Measurements from ENCODE around the gene PLEK2.

Gene PLEK2

DNA sequence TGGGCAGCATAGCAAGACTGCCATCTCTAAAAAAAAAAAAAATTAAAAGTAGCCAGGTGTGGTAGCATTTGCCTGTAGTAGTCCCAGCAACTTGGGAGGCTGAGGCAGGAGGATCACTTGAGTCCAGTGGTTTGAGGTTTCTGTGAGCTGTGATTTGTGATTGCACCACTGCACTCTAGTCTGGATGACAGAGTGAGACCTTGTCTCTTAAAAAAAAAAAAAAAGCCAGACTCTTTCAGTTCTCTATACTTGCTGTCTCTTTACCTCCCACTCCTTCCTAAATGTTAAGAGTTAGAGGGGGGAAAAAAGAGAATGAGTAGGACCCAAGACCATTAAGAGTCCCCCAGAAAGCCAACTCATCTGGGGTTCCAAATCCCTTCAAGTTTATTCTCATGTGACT, 34.0 kb downstream of the PLEK2 start:
- Mint-ChIP-seq H3K27me3 (no peaks in the 10 kb centered on the region), H3K27ac (no peak overlapping the region), H3K9me3 (no peaks in the 10 kb centered on the region), H3K36me3 (ENCODE audit: low read depth) (peaks cover 97% of the 10 kb centered on the region), H3K4me3 (no peak overlapping the region), H3K4me1 (ENCODE audit: low read depth) (peaks cover 15% of the 10 kb centered on the region)
- intact Hi-C loops (cut with micrococcal nuclease): no loop called here

DNA sequence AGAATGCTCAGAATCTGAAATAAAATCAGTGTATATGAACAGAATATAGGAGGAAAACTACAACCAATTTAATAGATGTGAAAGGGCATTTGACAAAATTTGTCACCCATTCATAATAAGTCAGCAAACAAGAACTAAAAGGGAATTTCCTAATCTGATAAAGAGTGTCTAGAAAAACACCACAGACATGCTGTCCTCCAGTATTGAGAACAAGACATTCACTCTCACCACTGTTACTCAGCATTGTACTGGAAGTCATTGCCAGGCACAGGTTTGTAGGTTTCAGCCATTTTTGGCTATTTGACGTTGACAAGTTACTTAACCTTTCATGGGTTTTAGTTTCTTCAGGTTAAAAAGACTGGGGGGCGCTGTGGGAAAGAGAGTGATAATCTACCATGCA, 38.6 kb downstream of the PLEK2 start:
- peaks cover 21% of the 10 kb centered on the region for H3K4me1 Mint-ChIP-seq (ENCODE audit: low read depth)

DNA sequence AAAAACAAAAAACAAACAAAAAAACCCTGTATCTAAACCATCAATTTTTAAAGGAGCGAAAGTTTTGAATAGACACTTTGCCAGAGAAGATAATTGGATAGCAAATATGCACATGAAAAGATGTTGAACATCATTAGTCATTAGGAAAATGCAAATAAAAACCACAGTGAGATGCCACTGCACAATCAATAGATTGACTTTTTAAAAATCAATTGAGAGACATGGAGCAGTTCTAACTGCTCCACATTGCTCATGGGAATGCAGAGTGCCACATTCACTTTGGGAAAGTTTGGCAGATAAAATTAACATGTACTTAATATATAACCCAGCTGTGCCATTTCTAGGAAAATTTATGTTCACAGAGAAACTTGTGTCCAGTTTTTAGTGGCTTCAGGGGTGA, 39.1 kb downstream of the PLEK2 start:
- Mint-ChIP-seq H3K27me3 (no peaks in the 10 kb centered on the region), H3K36me3 (ENCODE audit: low read depth) (peaks cover 94% of the 10 kb centered on the region), H3K27ac (peak overlapping the region; percentile 21), H3K9me3 (no peaks in the 10 kb centered on the region), H3K4me1 (ENCODE audit: low read depth) (peaks cover 19% of the 10 kb centered on the region), H3K4me3 (no peak overlapping the region)
- intact Hi-C loops (cut with micrococcal nuclease): no loop called here

More for the DNA sequence above, 38.6 kb downstream of the PLEK2 start:
- Mint-ChIP-seq H3K27ac (peak overlapping the region; percentile 21), H3K4me3 (no peak overlapping the region), H3K27me3 (no peaks in the 10 kb centered on the region), H3K9me3 (no peaks in the 10 kb centered on the region), H3K36me3 (ENCODE audit: low read depth) (peaks cover 94% of the 10 kb centered on the region)
- intact Hi-C loops (cut with micrococcal nuclease): no loop called here

DNA sequence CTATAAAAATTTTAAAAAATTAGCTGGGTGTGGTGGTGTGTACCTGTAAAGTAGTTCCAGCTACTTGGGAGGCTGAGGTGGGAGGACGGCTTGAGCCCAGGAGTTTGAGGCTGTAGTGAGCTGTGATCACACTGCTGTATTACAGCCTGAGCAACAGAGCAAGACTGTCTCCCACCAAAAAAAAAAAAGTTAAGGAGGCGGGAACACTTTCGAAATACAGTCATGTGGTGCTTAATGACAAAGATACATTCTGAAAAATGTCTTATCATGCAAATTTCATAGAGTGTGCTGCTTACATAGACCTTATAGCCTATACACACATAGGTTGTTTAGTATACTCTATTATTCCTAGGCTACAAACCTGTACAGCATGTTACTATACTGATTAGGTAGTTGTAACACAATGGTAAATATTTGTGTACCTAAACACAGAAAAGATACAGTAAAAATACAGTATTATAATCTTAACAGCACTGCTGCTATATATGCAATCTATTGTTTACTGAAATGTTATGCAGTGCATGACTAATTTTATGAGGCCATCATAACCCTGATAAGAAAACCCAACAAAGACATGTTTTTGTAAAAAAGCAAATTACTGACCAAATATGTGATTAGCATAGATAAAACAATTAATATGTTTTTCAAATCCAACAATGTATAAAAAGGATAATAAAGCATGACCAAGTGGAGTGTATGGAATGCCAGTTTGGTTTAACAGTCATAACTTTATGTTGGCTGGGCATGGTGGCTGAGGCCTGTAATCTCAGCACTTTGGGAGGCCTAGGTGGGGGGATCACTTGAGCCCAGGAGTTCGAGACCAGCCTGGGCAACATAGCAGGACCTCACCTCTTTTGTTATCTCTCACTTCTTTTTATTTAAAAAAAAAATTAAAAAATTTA, 40.5 kb downstream of the PLEK2 start:
- Mint-ChIP-seq H3K4me3 (no peak overlapping the region), H3K27me3 (no peaks in the 10 kb centered on the region), H3K4me1 (ENCODE audit: low read depth) (peaks cover 6% of the 10 kb centered on the region), H3K36me3 (ENCODE audit: low read depth) (peaks cover 94% of the 10 kb centered on the region), H3K9me3 (no peaks in the 10 kb centered on the region), H3K27ac (no peak overlapping the region)
- intact Hi-C loops (cut with micrococcal nuclease): no loop called here

DNA sequence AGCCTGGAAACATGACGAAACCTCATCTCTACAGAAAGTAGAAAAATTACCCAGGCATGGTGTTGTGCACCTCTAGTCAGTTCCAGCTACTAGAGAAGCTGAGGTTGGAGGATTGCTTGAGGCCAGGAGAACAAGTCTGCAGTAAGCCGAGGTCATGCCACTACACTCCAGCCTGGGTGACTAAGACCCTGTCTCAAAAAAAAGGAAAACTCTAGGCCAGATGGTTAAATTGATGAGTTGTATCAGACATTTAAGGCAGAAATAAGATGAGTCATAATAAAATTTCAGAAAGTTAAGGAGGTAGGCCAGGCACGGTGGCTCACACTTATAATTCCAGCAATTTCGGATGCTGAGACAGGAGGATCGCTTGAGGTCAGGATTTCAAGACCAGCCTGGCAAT, 41.1 kb downstream of the PLEK2 start:
- intact Hi-C loops (cut with micrococcal nuclease): no loop called here
- H3K27ac Mint-ChIP-seq: no peak overlapping the region
- H3K9me3 Mint-ChIP-seq: no peaks in the 10 kb centered on the region
- no peaks in the 10 kb centered on the region for H3K27me3 Mint-ChIP-seq
- H3K4me1 Mint-ChIP-seq (ENCODE audit: low read depth): peaks cover 6% of the 10 kb centered on the region
- H3K36me3 Mint-ChIP-seq (ENCODE audit: low read depth): peaks cover 94% of the 10 kb centered on the region
- no peak overlapping the region for H3K4me3 Mint-ChIP-seq

DNA sequence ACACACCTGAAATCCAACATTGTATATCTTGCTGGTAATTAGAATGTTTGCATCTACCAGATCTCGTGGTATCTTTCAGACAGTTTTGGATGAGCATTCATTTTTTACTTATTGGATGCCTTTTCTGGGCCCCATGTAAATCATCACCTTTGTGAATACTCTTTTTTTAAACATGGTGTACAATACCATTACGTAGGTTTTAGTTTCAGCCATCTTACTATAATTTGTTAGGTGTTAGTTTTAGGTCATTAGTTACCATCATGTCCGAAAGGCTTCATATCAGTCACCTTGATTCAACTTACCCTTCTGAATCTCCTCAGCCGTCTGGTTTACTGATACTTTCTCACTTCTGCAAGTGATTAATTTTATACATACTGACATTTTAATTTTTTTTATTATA, 46.5 kb downstream of the PLEK2 start:
- Mint-ChIP-seq H3K9me3 (no peaks in the 10 kb centered on the region), H3K4me1 (ENCODE audit: low read depth) (peaks cover 25% of the 10 kb centered on the region), H3K36me3 (ENCODE audit: low read depth) (peaks cover 60% of the 10 kb centered on the region), H3K27ac (no peak overlapping the region), H3K27me3 (no peaks in the 10 kb centered on the region), H3K4me3 (no peak overlapping the region)
- intact Hi-C loops (cut with micrococcal nuclease): no loop called here

DNA sequence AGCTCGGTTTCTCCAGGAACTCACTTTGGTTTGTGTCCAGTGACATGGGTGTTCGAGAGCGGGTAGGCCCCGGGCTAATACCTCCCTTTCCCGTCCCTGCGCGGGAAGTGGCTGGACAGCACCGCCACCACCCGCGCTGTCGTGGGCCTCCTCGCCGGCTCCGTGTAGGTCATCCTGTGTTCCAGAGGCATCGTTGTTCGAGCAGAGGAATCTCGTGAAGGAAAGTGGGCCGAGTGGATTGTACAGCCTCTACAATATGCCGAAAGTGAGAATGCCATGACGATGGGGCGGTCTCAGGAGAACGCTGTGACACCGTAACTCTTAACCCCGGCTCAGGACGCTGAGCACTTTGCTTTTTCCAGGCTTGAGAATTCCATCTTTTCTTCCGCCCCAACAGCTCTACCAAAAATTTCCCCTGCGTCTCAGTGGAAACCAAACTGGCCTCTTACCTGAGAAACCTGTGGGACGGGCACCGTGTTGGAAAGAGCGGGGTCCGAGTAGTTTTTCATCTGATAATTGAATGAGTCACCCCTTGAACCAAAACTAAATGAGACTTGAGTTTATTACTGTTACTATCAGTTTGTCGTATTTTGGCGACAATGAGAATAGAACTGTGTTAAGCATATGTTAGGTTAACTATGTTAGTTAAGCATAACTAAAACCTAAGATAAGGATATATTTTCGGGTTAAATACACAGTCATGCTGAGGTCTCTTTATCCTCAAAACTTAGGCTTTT, 51.3 kb downstream of the PLEK2 start:
- intact Hi-C loops (cut with micrococcal nuclease): no loop called here
- Mint-ChIP-seq H3K4me1 (ENCODE audit: low read depth) (peaks cover 56% of the 10 kb centered on the region), H3K27ac (peak overlapping the region; percentile 92), H3K36me3 (ENCODE audit: low read depth) (peaks cover 37% of the 10 kb centered on the region), H3K4me3 (peak overlapping the region; percentile 95), H3K27me3 (no peaks in the 10 kb centered on the region), H3K9me3 (no peaks in the 10 kb centered on the region)

DNA sequence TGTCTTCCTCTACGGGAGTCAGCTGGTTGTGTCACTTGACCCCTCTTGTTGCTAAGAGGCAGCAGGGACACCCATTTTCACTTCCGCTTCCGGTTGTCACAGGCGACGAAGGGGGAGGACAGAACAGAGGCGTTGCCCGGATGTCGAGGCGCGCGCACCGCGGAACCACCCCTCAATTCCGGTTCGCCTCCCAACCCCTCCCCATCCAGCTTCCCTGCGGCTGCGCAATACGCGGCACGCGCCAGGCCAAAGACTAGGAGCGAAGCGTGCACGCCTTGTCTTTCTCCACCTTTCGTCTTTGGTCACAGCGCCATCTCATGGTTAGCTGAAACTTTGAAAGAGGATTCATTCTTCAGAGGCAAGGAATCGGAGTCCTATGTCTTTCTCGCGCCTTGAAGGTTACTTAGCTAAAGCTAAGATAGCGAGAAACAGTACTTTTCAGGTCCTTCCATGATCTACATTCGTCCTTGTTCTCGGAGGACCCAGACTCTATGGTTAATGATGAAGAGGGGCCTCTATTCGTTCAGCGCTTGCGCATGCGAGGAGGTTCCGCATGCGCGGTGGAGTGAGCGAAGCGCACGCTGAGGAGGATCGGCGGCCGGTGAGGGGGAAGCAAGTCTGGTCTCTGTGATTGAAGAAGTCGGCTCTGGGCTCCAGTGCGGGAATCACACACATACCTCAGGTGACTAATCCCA, 52.0 kb downstream of the PLEK2 start, which contains the start of the genes ATP6V1D and EIF2S1:
Gene ATP6V1D, minus strand, starts transcription at position 30 of the 695 bp plus-strand sequence. CDS start 106 bp downstream, outside the sequence.
Gene EIF2S1, plus strand, starts transcription at position 554 of the 695 bp plus-strand sequence. CDS start 4,440 bp downstream, outside the sequence.
- H3K4me3 Mint-ChIP-seq: peak within 1 kb of the TSS; percentile 95
- no peaks in the 10 kb centered on the region for H3K27me3 Mint-ChIP-seq
- peak within 1 kb of the TSS; percentile 92 for H3K27ac Mint-ChIP-seq
- intact Hi-C loops (cut with micrococcal nuclease): loop anchor here (2.0 kb wide), 1 partner anchor 119 kb away; the partner anchor contains the start of gene PALS1
- H3K9me3 Mint-ChIP-seq: no peaks in the 10 kb centered on the region
- peaks cover 63% of the 10 kb centered on the region for H3K4me1 Mint-ChIP-seq (ENCODE audit: low read depth)
- H3K36me3 Mint-ChIP-seq (ENCODE audit: low read depth): peaks cover 37% of the 10 kb centered on the region

DNA sequence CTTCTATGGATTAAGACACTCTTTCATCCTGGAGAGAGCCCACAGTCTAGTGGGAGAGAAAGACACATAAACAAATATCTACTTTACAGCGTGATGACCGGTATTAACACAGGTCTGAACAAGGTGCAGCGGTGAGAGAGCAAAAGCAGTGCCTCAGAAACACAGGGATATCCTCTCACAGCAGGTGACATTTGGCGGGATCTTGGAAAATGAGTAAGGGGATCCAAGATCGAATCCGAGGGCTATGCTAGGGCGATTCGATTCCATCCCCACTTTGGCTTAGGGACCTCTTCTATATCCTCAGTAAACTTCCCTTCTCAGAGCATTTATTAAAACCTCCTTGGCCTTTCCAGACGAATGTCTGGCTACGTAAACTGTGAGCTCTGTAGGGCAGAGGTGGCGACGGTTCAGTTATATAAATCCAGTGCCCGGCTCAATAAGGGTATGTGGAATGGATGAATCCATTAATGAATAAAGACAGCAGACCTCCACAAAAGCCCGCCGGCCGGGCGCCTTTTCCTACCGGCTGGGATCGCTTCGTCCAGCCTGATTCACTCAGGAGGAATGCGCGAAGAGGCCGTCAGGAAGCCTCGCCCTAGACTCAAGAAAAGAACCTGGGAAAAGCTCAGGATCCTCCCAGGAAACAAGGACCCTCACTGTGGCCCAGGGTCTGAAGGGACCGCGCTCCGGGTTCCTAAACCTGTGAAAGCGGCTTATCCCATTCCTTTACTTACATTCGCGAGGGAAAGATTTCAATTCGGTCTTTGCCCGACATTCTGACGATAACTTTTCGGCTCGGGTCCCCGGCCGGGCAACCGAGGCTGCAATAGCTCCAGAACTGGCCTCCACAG, 52.8 kb downstream of the PLEK2 start:
- intact Hi-C loops (cut with micrococcal nuclease): loop anchor here (2.0 kb wide), 1 partner anchor 118 kb away; the partner anchor contains the start of gene PALS1
- Mint-ChIP-seq H3K4me1 (ENCODE audit: low read depth) (peaks cover 64% of the 10 kb centered on the region), H3K4me3 (peak overlapping the region; percentile 95), H3K9me3 (no peaks in the 10 kb centered on the region), H3K36me3 (ENCODE audit: low read depth) (peaks cover 31% of the 10 kb centered on the region), H3K27ac (peak overlapping the region; percentile 92), H3K27me3 (no peaks in the 10 kb centered on the region)

DNA sequence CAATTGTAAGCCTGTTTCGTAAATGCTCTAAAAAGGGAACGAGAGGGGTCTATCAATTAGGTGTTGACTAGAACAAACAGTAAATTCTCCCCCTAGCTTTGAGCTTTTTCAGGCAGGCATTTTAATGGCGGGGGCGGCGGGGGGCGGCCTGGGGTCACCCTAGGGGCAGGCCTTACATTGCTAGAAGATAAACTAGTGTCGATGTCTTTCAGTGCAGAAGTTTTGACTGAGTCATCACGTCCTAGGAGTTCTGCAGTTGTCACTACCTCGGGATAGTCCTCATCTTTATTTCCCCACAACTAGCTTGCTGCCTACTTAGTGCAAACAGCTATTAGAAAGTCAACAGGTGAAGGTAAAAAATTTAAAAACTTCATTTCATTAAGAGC, 54.0 kb downstream of the PLEK2 start:
- H3K27me3 Mint-ChIP-seq: no peaks in the 10 kb centered on the region
- H3K4me1 Mint-ChIP-seq (ENCODE audit: low read depth): peaks cover 54% of the 10 kb centered on the region
- intact Hi-C loops (cut with micrococcal nuclease): loop anchor here (2.0 kb wide), 1 partner anchor 117 kb away; the partner anchor contains the start of gene PALS1
- peaks cover 41% of the 10 kb centered on the region for H3K36me3 Mint-ChIP-seq (ENCODE audit: low read depth)
- H3K4me3 Mint-ChIP-seq: peak overlapping the region; percentile 95
- peak overlapping the region; percentile 92 for H3K27ac Mint-ChIP-seq
- no peaks in the 10 kb centered on the region for H3K9me3 Mint-ChIP-seq

DNA sequence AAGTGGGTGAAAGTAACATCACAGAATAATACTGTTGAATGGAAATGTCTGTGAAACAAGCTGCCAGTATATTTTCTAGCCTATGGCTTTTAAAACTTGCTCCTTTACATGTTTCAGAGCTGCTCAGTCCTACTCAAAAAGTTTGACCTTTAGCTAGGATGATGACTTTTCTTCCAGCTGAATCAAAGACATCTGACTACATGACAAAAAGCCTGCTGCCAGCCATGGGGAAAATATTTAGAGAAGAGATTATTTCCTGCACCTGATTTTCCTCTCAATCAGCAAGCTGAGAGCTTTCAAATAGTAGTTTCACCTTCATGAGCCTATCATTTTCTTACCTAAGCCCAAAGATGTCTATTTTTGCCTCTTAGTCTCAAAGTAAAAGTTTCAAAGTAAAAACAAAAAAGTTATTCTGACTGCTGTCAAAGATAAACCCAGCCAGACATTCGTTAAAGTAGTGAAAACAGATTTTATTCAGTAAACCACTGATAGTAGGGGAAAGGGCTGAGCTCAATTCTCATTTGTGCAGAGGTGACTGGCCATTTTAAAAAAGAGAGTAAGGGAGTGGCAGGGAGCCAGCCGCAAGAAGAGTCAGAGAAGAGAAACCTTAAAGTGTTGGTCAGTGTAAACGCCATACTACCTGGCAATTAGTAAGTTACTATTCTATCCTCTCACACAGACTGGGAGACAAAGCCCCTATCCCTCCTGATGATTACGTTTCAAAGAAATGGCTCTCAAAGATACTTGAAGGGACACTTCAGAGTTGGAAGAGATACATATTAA, 54.6 kb downstream of the PLEK2 start:
- Mint-ChIP-seq H3K27ac (peak overlapping the region; percentile 39), H3K4me3 (no peak overlapping the region)
- intact Hi-C loops (cut with micrococcal nuclease): no loop called here

DNA sequence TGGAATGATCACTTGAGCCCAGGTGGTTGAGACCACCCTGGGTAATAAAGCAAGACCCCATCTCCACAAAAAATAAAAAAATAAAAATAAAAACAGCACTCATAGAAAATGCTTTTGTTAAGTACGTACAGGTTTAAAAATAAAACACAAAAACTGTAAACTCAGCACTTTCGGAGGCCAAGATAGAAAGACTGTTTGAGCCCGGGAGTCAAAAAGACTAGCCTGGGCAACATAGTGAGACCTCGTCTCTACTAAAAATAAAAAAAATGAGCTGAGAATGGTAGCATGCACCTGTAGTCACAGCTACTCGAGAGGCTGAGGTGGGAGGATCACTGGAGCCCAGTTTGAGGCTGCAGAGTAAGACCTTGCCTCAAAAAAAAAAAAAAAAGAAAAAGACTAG, 59.9 kb downstream of the PLEK2 start:
- H3K36me3 Mint-ChIP-seq (ENCODE audit: low read depth): peaks cover 76% of the 10 kb centered on the region
- H3K4me1 Mint-ChIP-seq (ENCODE audit: low read depth): peaks cover 18% of the 10 kb centered on the region
- H3K4me3 Mint-ChIP-seq: no peak overlapping the region
- no peaks in the 10 kb centered on the region for H3K27me3 Mint-ChIP-seq
- no peak overlapping the region for H3K27ac Mint-ChIP-seq
- intact Hi-C loops (cut with micrococcal nuclease): no loop called here
- no peaks in the 10 kb centered on the region for H3K9me3 Mint-ChIP-seq

More for the DNA sequence above, 54.6 kb downstream of the PLEK2 start:
- H3K4me1 Mint-ChIP-seq (ENCODE audit: low read depth): peaks cover 48% of the 10 kb centered on the region
- no peaks in the 10 kb centered on the region for H3K27me3 Mint-ChIP-seq
- peaks cover 47% of the 10 kb centered on the region for H3K36me3 Mint-ChIP-seq (ENCODE audit: low read depth)
- no peaks in the 10 kb centered on the region for H3K9me3 Mint-ChIP-seq

Measured in dendritic cell treated with granulocyte-macrophage colony-stimulating factor and Interleukin-4, amounts not matched to agents 40 ng/mL and 50 ng/mL, for 4 days (primary cell).